Endothelial cell of umbilical vein (primary cell): ENCODE data around the gene CADPS. TPM values are rescaled to one million over a fixed set of nuclear protein-coding genes. Genes with fewer than 3 reads are reported as not detected.

Experiments
- BruUV-seq: library from RNA; stranded (reverse); fragments of 400-500 nt; replicated peaks from 2 replicates; lab custom pipeline; 2021; lab: Mats Ljungman, UMichigan
- CTCF ChIA-PET: fragments of 300-600, 350-600 bp; sonication (Branson Sonifier 250); formaldehyde crosslinking; loops from one replicate; lab custom pipeline; 2021; ENCODE audit warnings: antibody characterized with exemption, inconsistent platforms; lab: Charles Lee
- POLR2A ChIA-PET: fragments of 300-600, 350-600 bp; sonication (Branson Sonifier 250); formaldehyde crosslinking; loops from one replicate; lab custom pipeline; 2021; ENCODE audit warnings: antibody characterized with exemption, inconsistent platforms; lab: Charles Lee
- DNase-seq: peaks from one replicate; pipeline ENCODE4 v3.0.0-alpha.2; 2011; ENCODE audit warnings: low read depth, low spot score
- FAIRE-seq: peaks from 2 replicates; lab custom pipeline; 2011; peaks lifted over from hg19 to GRCh38; lab: Jason Lieb, UNC
- H2AFZ ChIP-seq: 2 replicates; pipeline ENCODE4 v1.6.0; 2012; ENCODE audit warnings: low read depth, low read length, control low read depth, inconsistent platforms
- H3K27ac ChIP-seq: 2 replicates; pipeline ENCODE4 v1.5.1; 2011; ENCODE audit warnings: low read depth, mild to moderate bottlenecking, control low read depth, low read length, moderate library complexity; ENCODE audit not compliant: insufficient read depth
- H3K27me3 ChIP-seq, 2 experiments: 2 replicates each; pipeline versions ENCODE4 v1.6.0 to v1.6.1; 2011; ENCODE audit warnings: low read length in 2 of 2, mixed read lengths in 1 of 2; ENCODE audit not compliant: control insufficient read depth in 2 of 2, insufficient read depth in 2 of 2
- H3K36me3 ChIP-seq, 2 experiments: 2 replicates in 1 of 2; 3 replicates in 1 of 2; pipeline ENCODE4 v1.5.1; 2011; ENCODE audit warnings: low read length in 2 of 2, mild to moderate bottlenecking in 1 of 2, moderate library complexity in 1 of 2; ENCODE audit not compliant: control insufficient read depth in 2 of 2, insufficient read depth in 2 of 2; ENCODE audit errors: extremely low read depth in 1 of 2
- H3K4me1 ChIP-seq: 3 replicates; pipeline ENCODE4 v1.5.1; 2011; ENCODE audit warnings: mild to moderate bottlenecking, low read length; ENCODE audit not compliant: control insufficient read depth, insufficient read depth; ENCODE audit errors: extremely low read depth
- H3K4me2 ChIP-seq: 2 replicates; pipeline ENCODE4 v1.6.1; 2011; ENCODE audit warnings: low read length, control low read depth, mixed read lengths; ENCODE audit not compliant: insufficient read depth
- H3K4me3 ChIP-seq, 3 experiments: fragments of 200-600 bp in 1 of 3; sonication (generic), shearing (Covaris generic) in 1 of 3; replicated peaks in 1 of 3; 2 replicates each; pipeline ENCODE4 v1.5.1; 2011 to 2016; ENCODE audit warnings: control low read depth in 3 of 3, low read length in 3 of 3, mild to moderate bottlenecking in 2 of 3, inconsistent platforms in 1 of 3, low read depth in 1 of 3, moderate library complexity in 1 of 3; ENCODE audit not compliant: insufficient read depth in 1 of 3
- H3K79me2 ChIP-seq: 2 replicates; pipeline ENCODE4 v1.6.0; 2012; ENCODE audit warnings: low read length, inconsistent platforms; ENCODE audit not compliant: control insufficient read depth, insufficient read depth
- H3K9ac ChIP-seq: replicated peaks from 2 replicates; pipeline ENCODE3; 2011; ENCODE audit warnings: low read length, control low read depth; ENCODE audit not compliant: insufficient read depth; ENCODE audit errors: extremely low read depth
- H3K9me1 ChIP-seq: replicated peaks from 3 replicates; pipeline ENCODE4 v1.6.0; 2011; ENCODE audit warnings: mild to moderate bottlenecking, low read length; ENCODE audit not compliant: control insufficient read depth, insufficient read depth; ENCODE audit errors: extremely low read depth
- H3K9me3 ChIP-seq: replicated peaks from 2 replicates; pipeline ENCODE4 v1.5.1; 2012; ENCODE audit warnings: low read length, inconsistent platforms; ENCODE audit not compliant: control insufficient read depth, insufficient read depth
- H4K20me1 ChIP-seq: replicated peaks from 2 replicates; pipeline ENCODE3; 2011; ENCODE audit warnings: mild to moderate bottlenecking, low read length; ENCODE audit not compliant: control insufficient read depth, insufficient read depth; ENCODE audit errors: extremely low read depth
- EZH2 ChIP-seq: IDR thresholded peaks from 2 replicates; pipeline ENCODE4 v1.6.1; 2012; ENCODE audit warnings: borderline replicate concordance, low read depth, mild to moderate bottlenecking, moderate library complexity, low read length, inconsistent platforms; ENCODE audit not compliant: severe bottlenecking
- FOS ChIP-seq: IDR thresholded peaks from 2 replicates; pipeline ENCODE4 v1.6.1; 2011; ENCODE audit warnings: mild to moderate bottlenecking, low read length, moderate library complexity, borderline replicate concordance; ENCODE audit not compliant: insufficient read depth
- GATA2 ChIP-seq: IDR thresholded peaks from 2 replicates; pipeline ENCODE4 v1.7.0; 2011; ENCODE audit warnings: low read depth, mild to moderate bottlenecking, moderate library complexity, mixed read lengths, low read length; ENCODE audit not compliant: insufficient read length, insufficient read depth
- JUN ChIP-seq: IDR thresholded peaks from 2 replicates; pipeline ENCODE4 v1.6.1; 2011; ENCODE audit warnings: borderline replicate concordance, low read depth; ENCODE audit not compliant: insufficient read length, insufficient read depth
- MYC ChIP-seq: IDR thresholded peaks from one replicate; pipeline ENCODE4 v1.6.1; 2011; ENCODE audit warnings: mild to moderate bottlenecking, low read depth, low read length
- POLR2A ChIP-seq: IDR thresholded peaks from 2 replicates; pipeline ENCODE4 v1.6.1; 2012; ENCODE audit warnings: low read depth, mild to moderate bottlenecking, control low read depth, low read length
- POLR2AphosphoS5 ChIP-seq: IDR thresholded peaks from 2 replicates; pipeline ENCODE4 v1.6.1; 2012; ENCODE audit warnings: low read depth, mild to moderate bottlenecking, control low read depth, low read length, moderate library complexity; ENCODE audit not compliant: insufficient read depth
- dilution Hi-C: fragments of 300-500 bp; cut with MboI; formaldehyde crosslinking; loops from one replicate; pipeline ENCODE4 v1.15.0; 2019; ENCODE audit warnings: low sequenced_read_pairs; ENCODE audit not compliant: extremely low pct_ligation_motif_present
- intact Hi-C: fragments of 100-400 bp; cut with micrococcal nuclease; formaldehyde crosslinking; loops from one replicate; pipeline ENCODE4 v1.10.0; 2022
- polyA plus RNA-seq, 4 experiments: library from polyadenylated mRNA; depleted of rRNA in 3 of 4; stranded (reverse) in 3 of 4; unstranded in 1 of 4; fragments of >200 nt; gene quantifications; 2 replicates each; pipeline versions ENCODE4 v1.2.1 to v1.2.3, GENCODE V29; 2011 to 2012; ENCODE audit warnings: missing spikeins in 1 of 4
- total RNA-seq: library from RNA; stranded (reverse); gene quantifications from 2 replicates; pipeline ENCODE4 v1.2.3, GENCODE V29; 2021
- TF ChIP-seq, protein P1 (sequence below): IDR thresholded peaks from 2 replicates; pipeline ENCODE4 v1.6.1; 2011; ENCODE audit not compliant: insufficient read depth, insufficient read length
- TF ChIP-seq, protein P2 (sequence below), 2 donors: IDR thresholded peaks; 1 replicate in 1 of 2; 2 replicates in 1 of 2; pipeline ENCODE4 v1.5.1; 2011; ENCODE audit warnings: low read length in 2 of 2, mild to moderate bottlenecking in 2 of 2, moderate library complexity in 2 of 2, control low read depth in 1 of 2, inconsistent platforms in 1 of 2, low read depth in 1 of 2; ENCODE audit not compliant: insufficient read depth in 1 of 2; ENCODE audit errors: extremely low read depth in 1 of 2

CADPS gene
- total and polyA plus RNA-seq, 2 donors (not counting 3 experiments of a cell fraction or from before 2014, with no cell fraction given), result not detected

DNA sequence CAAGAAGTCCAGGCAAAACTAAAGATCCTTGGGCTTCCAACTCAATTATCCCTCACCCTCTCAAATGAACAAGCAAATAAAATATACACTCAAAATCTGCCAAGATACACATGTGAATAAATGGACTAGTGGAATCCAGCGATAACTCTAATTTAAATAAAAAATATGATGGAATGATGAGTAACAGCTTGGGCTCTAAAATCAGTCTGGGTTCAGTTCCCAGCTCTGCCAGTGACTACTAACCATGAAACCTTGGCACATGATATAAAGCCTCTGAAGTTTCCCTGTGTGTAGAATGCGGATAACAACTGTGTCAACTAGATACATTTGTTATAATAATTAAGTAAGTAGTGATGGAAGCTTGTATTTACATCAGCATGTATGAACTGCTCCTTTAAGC, 81.3 kb downstream of the CADPS start:
- CTCF ChIA-PET, result interaction anchor here (1.1 kb wide), 1 partner anchor 10 kb away, joined by 3 read pairs; no protein-coding TSS in a partner anchor
- no peak overlapping the region for H3K4me2 ChIP-seq
- TF ChIP-seq, protein P1, sequence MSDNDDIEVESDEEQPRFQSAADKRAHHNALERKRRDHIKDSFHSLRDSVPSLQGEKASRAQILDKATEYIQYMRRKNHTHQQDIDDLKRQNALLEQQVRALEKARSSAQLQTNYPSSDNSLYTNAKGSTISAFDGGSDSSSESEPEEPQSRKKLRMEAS, result no peak
- TF ChIP-seq JUN, result no peak
- TF ChIP-seq POLR2A, result no peak
- no peak for TF ChIP-seq GATA2
- TF ChIP-seq EZH2, result no peak
- TF ChIP-seq, protein P2, sequence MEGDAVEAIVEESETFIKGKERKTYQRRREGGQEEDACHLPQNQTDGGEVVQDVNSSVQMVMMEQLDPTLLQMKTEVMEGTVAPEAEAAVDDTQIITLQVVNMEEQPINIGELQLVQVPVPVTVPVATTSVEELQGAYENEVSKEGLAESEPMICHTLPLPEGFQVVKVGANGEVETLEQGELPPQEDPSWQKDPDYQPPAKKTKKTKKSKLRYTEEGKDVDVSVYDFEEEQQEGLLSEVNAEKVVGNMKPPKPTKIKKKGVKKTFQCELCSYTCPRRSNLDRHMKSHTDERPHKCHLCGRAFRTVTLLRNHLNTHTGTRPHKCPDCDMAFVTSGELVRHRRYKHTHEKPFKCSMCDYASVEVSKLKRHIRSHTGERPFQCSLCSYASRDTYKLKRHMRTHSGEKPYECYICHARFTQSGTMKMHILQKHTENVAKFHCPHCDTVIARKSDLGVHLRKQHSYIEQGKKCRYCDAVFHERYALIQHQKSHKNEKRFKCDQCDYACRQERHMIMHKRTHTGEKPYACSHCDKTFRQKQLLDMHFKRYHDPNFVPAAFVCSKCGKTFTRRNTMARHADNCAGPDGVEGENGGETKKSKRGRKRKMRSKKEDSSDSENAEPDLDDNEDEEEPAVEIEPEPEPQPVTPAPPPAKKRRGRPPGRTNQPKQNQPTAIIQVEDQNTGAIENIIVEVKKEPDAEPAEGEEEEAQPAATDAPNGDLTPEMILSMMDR (IDR thresholded peaks at IDR 0.05; ENCODE audit: extremely low read depth in 1 of 2, insufficient read depth in 1 of 2, low read depth in 1 of 2, low read length in 2 of 2), result no peak
- TF ChIP-seq FOS, result no peak
- TF ChIP-seq MYC, result no peak
- TF ChIP-seq POLR2AphosphoS5, result no peak
- H3K4me1 ChIP-seq, result no peaks in the 10 kb centered on the region
- dilution Hi-C loops (no loop called here), intact Hi-C loops (no loop called here)
- H3K9me1 ChIP-seq, result no peaks in the 10 kb centered on the region
- no peaks in the 10 kb centered on the region for H3K79me2 ChIP-seq
- no peak overlapping the region for H3K27ac ChIP-seq
- FAIRE-seq, result no peak
- H3K4me3 ChIP-seq, result no peak overlapping the region
- POLR2A ChIA-PET, result no interaction called here
- no peaks in the 10 kb centered on the region for H3K27me3 ChIP-seq
- DNase-seq, result no peak
- H3K9me3 ChIP-seq, result no peaks in the 10 kb centered on the region
- no peaks in the 10 kb centered on the region for H4K20me1 ChIP-seq
- no peak overlapping the region for H3K9ac ChIP-seq
- no TSS peak for BruUV-seq
- H3K36me3 ChIP-seq, result no peaks in the 10 kb centered on the region
- H2AFZ ChIP-seq, result no peak overlapping the region
